Stimulated activated CD4-positive, alpha-beta T cell treated with anti-CD3 and anti-CD28 coated beads, TNF-alpha, amount 100 ng/mL, for 24 hours (primary cell): ENCODE results near the gene ITGAE.
"Not testable (repeated sequence)": the region's sequence is repeated elsewhere in the genome, so short reads cannot be mapped to it uniquely, and the experiment has no call there.

ENCODE experiments used
- DNase-seq, 3 experiments: peaks; one replicate each; pipeline ENCODE4 v3.0.0-alpha.2; 2020; ENCODE audit warnings: low read depth in 3 of 3

ITGAE gene

GRCh38 chr17:3800362-3801271, at the start of gene ITGAE:
ITGAE (minus strand) TSS chr17:3801188; CDS start chr17:3801144, 44 bp downstream.
- no peak for DNase-seq

GRCh38 chr17:3848229-3848835, 47.3 kb upstream of the ITGAE start:
- DNase-seq: no peak

- no peak for DNase-seq
Observed at GRCh38 chr17:3847165-3847670, 46.2 kb upstream of the ITGAE start.

- DNase-seq: no peak
Observed at GRCh38 chr17:3846437-3847164, 45.6 kb upstream of the ITGAE start.

GRCh38 chr17:3845621-3846436, 44.8 kb upstream of the ITGAE start, which contains the start of gene NCBP3:
NCBP3 (minus strand) TSS chr17:3846246; CDS start chr17:3846223, 23 bp downstream.
- DNase-seq: peak; percentile 81 to 88 (median 86)

GRCh38 chr17:3845291-3845620, 44.3 kb upstream of the ITGAE start:
- DNase-seq: peak; percentile 3 to 26 (median 18)

- not testable (repeated sequence) for DNase-seq
Observed at GRCh38 chr17:3844556-3844955, 43.6 kb upstream of the ITGAE start.

GRCh38 chr17:3843935-3844516, 43.0 kb upstream of the ITGAE start:
- DNase-seq: peak in 2 of 3 experiments; percentile 9 to 37

GRCh38 chr17:3838206-3838605, 37.2 kb upstream of the ITGAE start:
- no peak for DNase-seq

GRCh38 chr17:3836551-3836950, 35.6 kb upstream of the ITGAE start:
- no peak for DNase-seq

- DNase-seq: no peak
Observed at GRCh38 chr17:3835410-3836229, 34.6 kb upstream of the ITGAE start.

- no peak for DNase-seq
Observed at GRCh38 chr17:3834811-3835210, 33.8 kb upstream of the ITGAE start.

- DNase-seq: no peak
Observed at GRCh38 chr17:3828852-3829232, 27.9 kb upstream of the ITGAE start.

- no peak for DNase-seq
Observed at GRCh38 chr17:3828151-3828851, 27.3 kb upstream of the ITGAE start.

- peak; percentile 42 to 53 (median 51) for DNase-seq
Observed at GRCh38 chr17:3827124-3827773, 26.3 kb upstream of the ITGAE start.

GRCh38 chr17:3826191-3826590, 25.2 kb upstream of the ITGAE start:
- DNase-seq: no peak

- DNase-seq: no peak
Observed at GRCh38 chr17:3821101-3821500, 20.1 kb upstream of the ITGAE start.

- DNase-seq: no peak
Observed at GRCh38 chr17:3818786-3819185, 17.8 kb upstream of the ITGAE start.
